ENCODE results near the gene RNASEH2A.

Gene RNASEH2A

DNA sequence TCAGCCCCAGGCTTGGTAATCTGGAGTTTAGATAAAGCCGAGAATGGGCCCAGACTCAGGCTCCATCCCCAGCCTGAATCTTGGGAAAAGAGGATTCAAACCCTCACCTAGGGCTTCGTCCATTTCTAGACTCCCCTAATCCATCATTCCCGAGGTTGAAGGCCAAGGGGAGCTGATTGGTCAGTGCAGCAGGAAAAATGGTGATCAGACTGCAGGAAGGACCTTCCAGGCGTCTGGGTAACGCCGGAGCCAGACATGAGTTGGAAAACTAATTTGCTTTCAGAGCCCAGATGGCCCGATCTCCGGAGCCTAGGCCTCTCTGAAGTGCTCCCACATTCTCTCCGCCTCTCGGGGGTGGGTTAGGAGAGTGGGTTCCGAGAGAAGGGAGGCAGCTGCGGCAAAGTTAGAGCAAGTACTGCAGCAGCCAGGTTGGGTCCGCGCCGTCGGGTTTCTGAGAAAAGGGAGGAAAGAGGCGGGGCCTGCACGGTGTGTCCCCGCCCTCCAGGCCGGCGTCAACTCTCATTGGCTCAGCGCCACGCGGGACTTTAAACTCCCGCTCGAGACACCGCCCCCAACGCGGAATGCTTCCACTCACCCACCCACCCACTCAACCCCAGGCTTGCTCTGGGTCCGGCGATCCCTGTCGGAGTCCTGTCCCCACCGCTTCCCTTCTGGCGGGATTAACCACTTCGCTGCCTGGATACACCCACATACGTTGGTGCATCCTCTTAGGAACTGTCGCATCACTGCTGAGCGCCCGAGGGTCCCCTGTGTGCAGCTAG lies 28.8 kb downstream of the RNASEH2A start:
- Histone ChIP-seq H3K4me3 (ENCODE audit: insufficient read depth in 1 of 2, low read depth in 1 of 2, low read length in 2 of 2) (peak overlapping the region in 1 of 2 experiments; percentile 31), H3K9me3 (ENCODE audit: control insufficient read depth, low read length) (no peaks in the 10 kb centered on the region), H2BK5ac (ENCODE audit: low read depth, low read length, poor library complexity, severe bottlenecking) (no peak overlapping the region), H4K8ac (ENCODE audit: low read length) (no peak overlapping the region), H3K79me1 (replicated peaks; ENCODE audit: low read length, poor library complexity, severe bottlenecking) (no peaks in the 10 kb centered on the region), H3K14ac (ENCODE audit: low read length in 2 of 2) (no peak overlapping the region), H2BK12ac (ENCODE audit: low read length in 2 of 2) (no peak overlapping the region), H3K18ac (ENCODE audit: low read depth in 1 of 2, low read length in 2 of 2) (no peak overlapping the region), H3K27me3 (ENCODE audit: control insufficient read depth in 1 of 2, insufficient read depth in 1 of 2, low read length in 2 of 2) (peaks cover 91 to 95% of the 10 kb centered on the region in 2 experiments), H2AFZ (ENCODE audit: low read depth, low read length) (no peak overlapping the region), H3K4ac (ENCODE audit: low read depth in 1 of 2, low read length in 2 of 2) (no peak overlapping the region), H4K91ac (ENCODE audit: low read length) (no peak overlapping the region), H2BK120ac (ENCODE audit: low read depth, low read length) (no peak overlapping the region), H2BK15ac (ENCODE audit: low read depth, poor library complexity, severe bottlenecking) (no peak overlapping the region), H3K9ac (ENCODE audit: low read length) (no peak overlapping the region), H2AK5ac (ENCODE audit: low read length, severe bottlenecking) (no peak overlapping the region), H3K36me3 (ENCODE audit: control insufficient read depth in 1 of 2, insufficient read depth in 2 of 2, low read depth in 1 of 2, low read length in 2 of 2) (no peaks in the 10 kb centered on the region), H3K4me1 (ENCODE audit: control insufficient read depth, insufficient read depth, low read depth, low read length) (peaks cover 29% of the 10 kb centered on the region), H3K23ac (ENCODE audit: low read length in 2 of 2) (no peak overlapping the region), H3K27ac (ENCODE audit: low read length, poor library complexity, severe bottlenecking) (no peak overlapping the region), H3K4me2 (ENCODE audit: low read length, poor library complexity, severe bottlenecking) (no peak overlapping the region)
- WGBS: 19% methylated on average over 38 of the region's 39 CpGs
- no peak for DNase-seq

DNA sequence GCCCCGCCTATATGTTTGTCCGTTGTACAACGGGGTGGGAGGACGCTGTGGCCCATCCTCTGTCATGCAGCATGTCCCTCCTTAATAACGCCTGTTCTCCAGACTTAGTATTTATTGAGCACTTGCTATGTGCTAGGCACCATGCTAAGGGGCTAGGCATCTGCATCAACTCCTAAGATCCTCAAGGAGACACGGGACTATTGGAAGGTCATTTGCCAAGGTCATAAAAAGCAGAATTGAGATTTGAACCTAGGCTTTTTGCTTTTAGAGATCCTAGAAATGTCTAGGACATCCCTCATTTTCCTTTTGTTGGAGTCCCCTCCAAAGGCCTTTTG lies 30.1 kb downstream of the RNASEH2A start:
- no peaks in the 10 kb centered on the region for H3K9me3 ChIP-seq (ENCODE audit: control insufficient read depth, low read length)
- H2BK120ac ChIP-seq (ENCODE audit: low read depth, low read length): no peak overlapping the region
- no peak overlapping the region for H3K14ac ChIP-seq (ENCODE audit: low read length in 2 of 2)
- H3K18ac ChIP-seq (ENCODE audit: low read depth in 1 of 2, low read length in 2 of 2): no peak overlapping the region
- no peaks in the 10 kb centered on the region for H3K79me1 ChIP-seq (replicated peaks; ENCODE audit: low read length, poor library complexity, severe bottlenecking)
- no peak overlapping the region for H2BK15ac ChIP-seq (ENCODE audit: low read depth, poor library complexity, severe bottlenecking)
- no peak overlapping the region for H2AK5ac ChIP-seq (ENCODE audit: low read length, severe bottlenecking)
- no peak overlapping the region for H4K8ac ChIP-seq (ENCODE audit: low read length)
- no peak overlapping the region for H2BK5ac ChIP-seq (ENCODE audit: low read depth, low read length, poor library complexity, severe bottlenecking)
- H3K4me2 ChIP-seq (ENCODE audit: low read length, poor library complexity, severe bottlenecking): no peak overlapping the region
- H3K23ac ChIP-seq (ENCODE audit: low read length in 2 of 2): no peak overlapping the region
- H2AFZ ChIP-seq (ENCODE audit: low read depth, low read length): no peak overlapping the region
- H2BK12ac ChIP-seq (ENCODE audit: low read length in 2 of 2): no peak overlapping the region
- DNase-seq: no peak
- whole genome bisulfite sequencing: 19% methylated on average over 6 of the region's 6 CpGs
- H4K91ac ChIP-seq (ENCODE audit: low read length): no peak overlapping the region
- no peak overlapping the region for H3K4me3 ChIP-seq (ENCODE audit: insufficient read depth in 1 of 2, low read depth in 1 of 2, low read length in 2 of 2)
- no peak overlapping the region for H3K9ac ChIP-seq (ENCODE audit: low read length)
- peaks cover 33% of the 10 kb centered on the region for H3K4me1 ChIP-seq (ENCODE audit: control insufficient read depth, insufficient read depth, low read depth, low read length)
- H3K27me3 ChIP-seq (ENCODE audit: control insufficient read depth in 1 of 2, insufficient read depth in 1 of 2, low read length in 2 of 2): peaks cover 91 to 95% of the 10 kb centered on the region in 2 experiments
- no peak overlapping the region for H3K27ac ChIP-seq (ENCODE audit: low read length, poor library complexity, severe bottlenecking)
- no peak overlapping the region for H3K4ac ChIP-seq (ENCODE audit: low read depth in 1 of 2, low read length in 2 of 2)
- no peaks in the 10 kb centered on the region for H3K36me3 ChIP-seq (ENCODE audit: control insufficient read depth in 1 of 2, insufficient read depth in 2 of 2, low read depth in 1 of 2, low read length in 2 of 2)

DNA sequence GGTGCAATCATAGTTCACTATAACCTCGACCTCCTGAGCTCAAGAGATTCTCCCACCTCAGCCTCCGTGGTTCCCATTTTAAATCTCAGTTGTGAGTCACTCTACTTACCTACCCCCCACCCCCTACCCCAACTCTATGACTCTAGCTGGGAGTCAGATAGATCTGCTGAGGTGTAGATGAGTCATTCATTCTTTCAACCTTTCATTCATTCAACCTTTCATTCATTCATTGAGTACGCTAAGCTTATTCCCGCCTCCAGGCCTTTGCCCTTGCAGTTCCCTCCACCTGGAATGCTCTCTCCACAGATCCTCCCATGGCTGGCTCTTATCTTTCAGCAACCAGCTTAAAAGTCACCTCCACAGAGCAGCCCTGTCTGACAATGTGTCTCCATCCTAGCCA lies 30.8 kb downstream of the RNASEH2A start:
- H3K4me3 ChIP-seq (ENCODE audit: insufficient read depth in 1 of 2, low read depth in 1 of 2, low read length in 2 of 2): no peak overlapping the region
- H3K4ac ChIP-seq (ENCODE audit: low read depth in 1 of 2, low read length in 2 of 2): no peak overlapping the region
- H2BK15ac ChIP-seq (ENCODE audit: low read depth, poor library complexity, severe bottlenecking): no peak overlapping the region
- peaks cover 32% of the 10 kb centered on the region for H3K4me1 ChIP-seq (ENCODE audit: control insufficient read depth, insufficient read depth, low read depth, low read length)
- no peak overlapping the region for H3K23ac ChIP-seq (ENCODE audit: low read length in 2 of 2)
- no peak overlapping the region for H3K9ac ChIP-seq (ENCODE audit: low read length)
- H3K4me2 ChIP-seq (ENCODE audit: low read length, poor library complexity, severe bottlenecking): no peak overlapping the region
- no peak overlapping the region for H3K14ac ChIP-seq (ENCODE audit: low read length in 2 of 2)
- no peak overlapping the region for H3K18ac ChIP-seq (ENCODE audit: low read depth in 1 of 2, low read length in 2 of 2)
- no peak overlapping the region for H4K8ac ChIP-seq (ENCODE audit: low read length)
- H2BK120ac ChIP-seq (ENCODE audit: low read depth, low read length): no peak overlapping the region
- H3K36me3 ChIP-seq (ENCODE audit: control insufficient read depth in 1 of 2, insufficient read depth in 2 of 2, low read depth in 1 of 2, low read length in 2 of 2): no peaks in the 10 kb centered on the region
- WGBS: 58% methylated on average over 4 of the region's 4 CpGs
- H2AK5ac ChIP-seq (ENCODE audit: low read length, severe bottlenecking): no peak overlapping the region
- H3K27me3 ChIP-seq (ENCODE audit: control insufficient read depth in 1 of 2, insufficient read depth in 1 of 2, low read length in 2 of 2): peaks cover 90 to 93% of the 10 kb centered on the region in 2 experiments
- no peak overlapping the region for H2BK5ac ChIP-seq (ENCODE audit: low read depth, low read length, poor library complexity, severe bottlenecking)
- no peaks in the 10 kb centered on the region for H3K79me1 ChIP-seq (replicated peaks; ENCODE audit: low read length, poor library complexity, severe bottlenecking)
- H2BK12ac ChIP-seq (ENCODE audit: low read length in 2 of 2): no peak overlapping the region
- no peak for DNase-seq
- H3K9me3 ChIP-seq (ENCODE audit: control insufficient read depth, low read length): no peaks in the 10 kb centered on the region
- H2AFZ ChIP-seq (ENCODE audit: low read depth, low read length): no peak overlapping the region
- no peak overlapping the region for H4K91ac ChIP-seq (ENCODE audit: low read length)
- H3K27ac ChIP-seq (ENCODE audit: low read length, poor library complexity, severe bottlenecking): no peak overlapping the region

DNA sequence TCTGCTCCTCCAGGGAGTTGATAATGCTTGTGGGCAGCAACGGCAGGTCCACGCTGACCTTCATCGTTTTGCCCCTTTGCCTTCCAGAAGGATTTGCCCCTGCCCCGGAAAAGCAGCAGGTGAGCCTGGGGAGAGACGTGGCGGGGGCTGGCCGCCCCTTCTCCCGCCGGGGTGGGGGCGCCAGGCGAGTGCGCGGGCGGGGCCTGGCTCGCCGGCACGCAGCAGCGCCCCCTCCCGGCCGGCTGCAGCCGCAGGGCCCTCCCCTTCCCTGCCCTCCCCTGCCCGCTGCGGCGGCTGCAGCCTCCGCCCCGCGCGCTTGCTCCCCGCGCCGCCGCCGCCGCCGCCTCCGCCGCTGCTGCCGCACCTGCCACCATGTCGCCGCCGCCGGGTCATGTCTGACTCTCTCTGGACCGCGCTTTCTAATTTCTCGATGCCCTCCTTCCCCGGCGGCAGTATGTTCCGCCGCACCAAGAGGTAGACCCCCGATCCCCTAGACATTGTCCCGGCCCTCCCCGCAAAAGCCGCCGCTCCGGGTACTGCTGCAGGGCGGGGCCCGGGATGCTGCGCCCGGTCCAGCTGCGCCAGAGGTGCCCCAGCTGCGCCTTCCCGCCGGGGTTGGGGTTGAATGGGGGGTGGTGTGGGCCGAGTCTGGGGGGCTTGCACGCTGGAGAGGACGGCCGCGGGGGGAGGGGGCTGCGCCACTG lies 31.9 kb downstream of the RNASEH2A start, which contains the start of gene MAST1:
MAST1 (plus strand) TSS at position 334 of the 704 bp plus-strand sequence; CDS start at position 392, 58 bp downstream.
- Histone ChIP-seq H2AK5ac (ENCODE audit: low read length, severe bottlenecking) (no peak within 1 kb of the TSS), H3K4me3 (ENCODE audit: insufficient read depth in 1 of 2, low read depth in 1 of 2, low read length in 2 of 2) (peak within 1 kb of the TSS in 1 of 2 experiments; percentile 42), H3K36me3 (ENCODE audit: control insufficient read depth in 1 of 2, insufficient read depth in 2 of 2, low read depth in 1 of 2, low read length in 2 of 2) (no peaks in the 10 kb centered on the region), H3K9ac (ENCODE audit: low read length) (no peak within 1 kb of the TSS), H3K18ac (ENCODE audit: low read depth in 1 of 2, low read length in 2 of 2) (no peak within 1 kb of the TSS), H2AFZ (ENCODE audit: low read depth, low read length) (peak within 1 kb of the TSS; percentile 23), H4K91ac (ENCODE audit: low read length) (no peak within 1 kb of the TSS), H2BK120ac (ENCODE audit: low read depth, low read length) (no peak within 1 kb of the TSS), H3K4me2 (ENCODE audit: low read length, poor library complexity, severe bottlenecking) (peak within 1 kb of the TSS; percentile 41), H4K8ac (ENCODE audit: low read length) (no peak within 1 kb of the TSS), H3K27ac (ENCODE audit: low read length, poor library complexity, severe bottlenecking) (no peak within 1 kb of the TSS), H3K27me3 (ENCODE audit: control insufficient read depth in 1 of 2, insufficient read depth in 1 of 2, low read length in 2 of 2) (peaks cover 87 to 93% of the 10 kb centered on the region in 2 experiments), H2BK5ac (ENCODE audit: low read depth, low read length, poor library complexity, severe bottlenecking) (no peak within 1 kb of the TSS), H3K4ac (ENCODE audit: low read depth in 1 of 2, low read length in 2 of 2) (no peak within 1 kb of the TSS), H3K23ac (ENCODE audit: low read length in 2 of 2) (peak within 1 kb of the TSS in 1 of 2 experiments; percentile 56), H2BK15ac (ENCODE audit: low read depth, poor library complexity, severe bottlenecking) (no peak within 1 kb of the TSS), H2BK12ac (ENCODE audit: low read length in 2 of 2) (no peak within 1 kb of the TSS), H3K9me3 (ENCODE audit: control insufficient read depth, low read length) (no peaks in the 10 kb centered on the region), H3K4me1 (ENCODE audit: control insufficient read depth, insufficient read depth, low read depth, low read length) (peaks cover 26% of the 10 kb centered on the region), H3K14ac (ENCODE audit: low read length in 2 of 2) (no peak within 1 kb of the TSS), H3K79me1 (replicated peaks; ENCODE audit: low read length, poor library complexity, severe bottlenecking) (no peaks in the 10 kb centered on the region)
- 1% methylated on average over 54 of the region's 69 CpGs for WGBS
- DNase-seq: peak; percentile 21

All from mesenchymal stem cell (in vitro differentiated cells and primary cell).